H1 (cell line): ENCODE results near the gene NRXN2. TPM values are rescaled to one million over a fixed set of nuclear protein-coding genes. Genes with fewer than 3 reads are reported as not detected.

ENCODE experiments used
- CTCF ChIA-PET: fragments of 300-600 bp; sonication (Branson Sonifier 250); formaldehyde crosslinking; loops from one replicate; lab custom pipeline; 2021; ENCODE audit not compliant: partially characterized antibody; lab: Charles Lee
- POLR2A ChIA-PET: fragments of 300-600 bp; sonication (Branson Sonifier 250); formaldehyde crosslinking; loops from one replicate; lab custom pipeline; 2021; ENCODE audit warnings: inconsistent platforms; ENCODE audit not compliant: partially characterized antibody; lab: Charles Lee
- DNase-seq, 2 experiments: peaks; one replicate each; pipeline versions ENCODE4 v3.0.0 to v3.0.0-alpha.2; 2010 to 2022; ENCODE audit warnings: low spot score in 2 of 2, low read depth in 1 of 2, mixed read lengths in 1 of 2
- FAIRE-seq: peaks from 2 replicates; lab custom pipeline; 2011; peaks lifted over from hg19 to GRCh38; lab: Jason Lieb, UNC
- H2AFZ ChIP-seq: 2 replicates; pipeline ENCODE4 v1.8.1; 2012; ENCODE audit warnings: low read length, inconsistent platforms
- H2AK5ac ChIP-seq: 2 replicates; pipeline ENCODE4 v1.6.1; 2013; ENCODE audit warnings: low read depth, low read length
- H2BK120ac ChIP-seq: replicated peaks from 2 replicates; pipeline ENCODE3; 2013; ENCODE audit warnings: low read depth, low read length, inconsistent platforms
- H2BK12ac ChIP-seq: 2 replicates; pipeline ENCODE4 v1.6.1; 2013; ENCODE audit warnings: low read depth, low read length
- H2BK15ac ChIP-seq: 2 replicates; pipeline ENCODE4 v1.6.1; 2013; ENCODE audit warnings: low read length
- H2BK20ac ChIP-seq: 2 replicates; pipeline ENCODE4 v1.6.1; 2013; ENCODE audit warnings: low read length
- H2BK5ac ChIP-seq: 2 replicates; pipeline ENCODE4 v1.6.1; 2013; ENCODE audit warnings: low read depth, low read length
- H3K14ac ChIP-seq: 2 replicates; pipeline ENCODE4 v1.6.1; 2013; ENCODE audit warnings: inconsistent platforms; ENCODE audit not compliant: insufficient read length
- H3K18ac ChIP-seq: 2 replicates; pipeline ENCODE4 v1.6.1; 2013; ENCODE audit warnings: low read length; ENCODE audit errors: extremely low read depth
- H3K23ac ChIP-seq: 2 replicates; pipeline ENCODE4 v1.6.1; 2013; ENCODE audit warnings: inconsistent platforms; ENCODE audit not compliant: insufficient read length
- H3K23me2 ChIP-seq: 2 replicates; pipeline ENCODE4 v1.6.1; 2013; ENCODE audit warnings: low read depth, low read length
- H3K27ac ChIP-seq: 2 replicates; pipeline ENCODE4 v1.6.1; 2011; ENCODE audit warnings: low read depth, low read length, inconsistent platforms
- H3K27me3 ChIP-seq, 4 experiments: replicated peaks in 1 of 4; 1 replicate in 1 of 4; 2 replicates in 3 of 4; pipeline versions ENCODE4 v1.6.1 to v1.8.1; 2011 to 2013; ENCODE audit warnings: low read length in 3 of 4, mild to moderate bottlenecking in 3 of 4, inconsistent platforms in 2 of 4, mixed read lengths in 2 of 4, moderate library complexity in 1 of 4; ENCODE audit not compliant: control insufficient read depth in 3 of 4, insufficient read depth in 3 of 4; ENCODE audit errors: extremely low read depth in 1 of 4
- H3K36me3 ChIP-seq, 4 experiments: 2 replicates each; pipeline versions ENCODE4 v1.6.1 to v1.8.1; 2011 to 2013; ENCODE audit warnings: mild to moderate bottlenecking in 4 of 4, low read length in 3 of 4, moderate library complexity in 2 of 4, control low read depth in 1 of 4, inconsistent platforms in 1 of 4; ENCODE audit not compliant: insufficient read depth in 4 of 4, control insufficient read depth in 2 of 4
- H3K4ac ChIP-seq: replicated peaks from 2 replicates; pipeline ENCODE3; 2013; ENCODE audit warnings: low read length, low read depth, mixed read lengths, inconsistent platforms; ENCODE audit not compliant: insufficient read length
- H3K4me1 ChIP-seq, 4 experiments: replicated peaks in 1 of 4; 1 replicate in 1 of 4; 2 replicates in 3 of 4; pipeline versions ENCODE4 v1.6.1 to v1.8.1; 2011 to 2013; ENCODE audit warnings: low read length in 3 of 4, inconsistent platforms in 2 of 4, mixed read lengths in 1 of 4; ENCODE audit not compliant: insufficient read depth in 4 of 4, control insufficient read depth in 3 of 4
- H3K4me2 ChIP-seq, 2 experiments: 2 replicates each; pipeline versions ENCODE4 v1.6.1 to v1.8.1; 2011 to 2013; ENCODE audit warnings: low read depth in 2 of 2, low read length in 2 of 2, control low read depth in 1 of 2, inconsistent platforms in 1 of 2, mild to moderate bottlenecking in 1 of 2; ENCODE audit not compliant: insufficient read depth in 1 of 2
- H3K4me3 ChIP-seq, 4 experiments: fragments of 200-600, 300-600 bp in 1 of 4; sonication (generic), shearing (Covaris generic), sonication (Bioruptor Twin) in 1 of 4; 2 replicates each; pipeline versions ENCODE4 v1.5.1 to v1.8.1; 2011 to 2016; ENCODE audit warnings: low read length in 4 of 4, low read depth in 3 of 4, control low read depth in 2 of 4, inconsistent platforms in 2 of 4, mild to moderate bottlenecking in 2 of 4, mixed read lengths in 1 of 4, moderate library complexity in 1 of 4; ENCODE audit not compliant: insufficient read depth in 2 of 4; ENCODE audit errors: extremely low read depth in 1 of 4
- H3K56ac ChIP-seq: replicated peaks from 2 replicates; pipeline ENCODE3; 2013; ENCODE audit warnings: low read depth, mild to moderate bottlenecking, mixed read lengths, low read length, inconsistent platforms; ENCODE audit not compliant: insufficient read length
- H3K79me1 ChIP-seq: 2 replicates; pipeline ENCODE4 v1.6.1; 2013; ENCODE audit warnings: low read depth, low read length, control low read depth
- H3K79me2 ChIP-seq, 2 experiments: 2 replicates each; pipeline versions ENCODE4 v1.6.1 to v1.8.1; 2012 to 2013; ENCODE audit warnings: low read length in 2 of 2, mild to moderate bottlenecking in 2 of 2, inconsistent platforms in 1 of 2; ENCODE audit not compliant: insufficient read depth in 2 of 2, control insufficient read depth in 1 of 2
- H3K9ac ChIP-seq, 4 experiments: replicated peaks in 1 of 4; 1 replicate in 1 of 4; 2 replicates in 3 of 4; pipeline versions ENCODE4 v1.6.1 to v1.8.1; 2011 to 2013; ENCODE audit warnings: low read depth in 3 of 4, low read length in 3 of 4, control low read depth in 2 of 4, mild to moderate bottlenecking in 2 of 4, moderate library complexity in 2 of 4, inconsistent platforms in 1 of 4; ENCODE audit errors: extremely low read depth in 1 of 4
- H3K9me3 ChIP-seq, 2 experiments: 2 replicates each; pipeline versions ENCODE4 v1.6.1 to v1.8.1; 2012 to 2013; ENCODE audit warnings: mild to moderate bottlenecking in 2 of 2, moderate library complexity in 2 of 2, control low read depth in 1 of 2, inconsistent platforms in 1 of 2, low read depth in 1 of 2, low read length in 1 of 2, mixed read lengths in 1 of 2; ENCODE audit not compliant: insufficient read depth in 2 of 2
- H4K20me1 ChIP-seq, 2 experiments: replicated peaks in 1 of 2; 2 replicates each; pipeline versions ENCODE3 to v1.8.1; 2011 to 2013; ENCODE audit warnings: inconsistent platforms in 2 of 2, low read length in 2 of 2, mild to moderate bottlenecking in 1 of 2; ENCODE audit not compliant: insufficient read depth in 2 of 2, control insufficient read depth in 1 of 2
- H4K5ac ChIP-seq: 2 replicates; pipeline ENCODE4 v1.6.1; 2013; ENCODE audit warnings: low read length, low read depth, mixed read lengths, inconsistent platforms; ENCODE audit not compliant: insufficient read length
- H4K8ac ChIP-seq: 2 replicates; pipeline ENCODE4 v1.8.0; 2013; ENCODE audit warnings: mild to moderate bottlenecking, moderate library complexity, low read length, inconsistent platforms; ENCODE audit not compliant: insufficient read depth; ENCODE audit errors: extremely low read depth
- H4K91ac ChIP-seq: replicated peaks from 2 replicates; pipeline ENCODE3; 2013; ENCODE audit warnings: low read length, mixed read lengths, inconsistent platforms; ENCODE audit not compliant: insufficient read length
- CBX5 ChIP-seq: fragments of 300-800, 300-1000 bp; sonication (generic); IDR thresholded peaks from 2 replicates; pipeline ENCODE4 v1.7.1; 2016; ENCODE audit warnings: antibody characterized with exemption, low read length, low read depth
- CTCF ChIP-seq, 3 experiments: IDR thresholded peaks; 1 replicate in 2 of 3; 2 replicates in 1 of 3; pipeline versions ENCODE4 v1.5.1 to v1.6.1; 2011; ENCODE audit warnings: low read length in 3 of 3, mild to moderate bottlenecking in 3 of 3, inconsistent platforms in 2 of 3, low read depth in 1 of 3, moderate library complexity in 1 of 3; ENCODE audit not compliant: insufficient read depth in 1 of 3; ENCODE audit errors: control extremely low read depth in 1 of 3
- HDAC2 ChIP-seq, 2 experiments: fragments of 300-600 bp in 1 of 2; sonication (generic) in 1 of 2; IDR thresholded peaks; 2 replicates each; pipeline ENCODE4 v1.6.1; 2011 to 2012; ENCODE audit warnings: low read depth in 2 of 2, low read length in 2 of 2, mild to moderate bottlenecking in 2 of 2, moderate library complexity in 2 of 2, borderline replicate concordance in 1 of 2, inconsistent platforms in 1 of 2
- NRF1 ChIP-seq: IDR thresholded peaks from 2 replicates; pipeline ENCODE4 v1.6.1; 2011; ENCODE audit warnings: mild to moderate bottlenecking, low read depth, low read length, improper control_type of control experiment
- PHF8 ChIP-seq: fragments of 200-600 bp; sonication (generic); conservative IDR thresholded peaks from 2 replicates; pipeline ENCODE4 v1.7.1; 2012; ENCODE audit warnings: low read depth, mild to moderate bottlenecking, inconsistent platforms, low read length, moderate library complexity
- RAD21 ChIP-seq, 2 experiments: IDR thresholded peaks in 1 of 2; conservative IDR thresholded peaks in 1 of 2; 2 replicates each; pipeline ENCODE4 v1.6.1; 2011; ENCODE audit warnings: low read depth in 2 of 2, low read length in 2 of 2, improper control_type of control experiment in 1 of 2, inconsistent platforms in 1 of 2, mild to moderate bottlenecking in 1 of 2, moderate library complexity in 1 of 2
- WGBS, 2 experiments: shearing (Covaris generic) in 1 of 2; methylation state at CpG; one replicate each; pipeline versions ENCODE4 v1.1.6 to v1.1.7; 2013 to 2015; ENCODE audit warnings: low lambda C conversion rate in 2 of 2, mixed read lengths in 2 of 2, inconsistent platforms in 1 of 2, low coverage in 1 of 2, missing lambda C conversion rate in 1 of 2; ENCODE audit not compliant: insufficient replicate concordance in 2 of 2, insufficient coverage in 1 of 2, insufficient read length in 1 of 2; ENCODE audit errors: extremely low coverage in 1 of 2, missing lambda C conversion rate in 1 of 2; 5-methylcytosine and 5-hydroxymethylcytosine counted together
- polyA plus RNA-seq, 7 experiments: library from polyadenylated mRNA; depleted of rRNA in 3 of 7; stranded (reverse) in 5 of 7; unstranded in 2 of 7; fragments of >200 nt in 5 of 7; fragments of 200-250 nt in 2 of 7; gene quantifications; 1 replicate in 5 of 7; 2 replicates in 1 of 7; 4 replicates in 1 of 7; pipeline versions ENCODE4 v1.2.1 to v1.2.3, GENCODE V29; 2011 to 2013; ENCODE audit warnings: missing spikeins in 2 of 7, mixed read lengths in 2 of 7
- total RNA-seq: library from RNA; stranded (reverse); fragmentation: NEBNext Ultra II Directional; extraction: Animal tissue kit (Norgen Biotek cat#: 25700); gene quantifications from 2 replicates; pipeline ENCODE4 v1.2.1, GENCODE V29; 2021

Gene NRXN2
- total and polyA plus RNA-seq, 2 of the 8 experiments (the other 6 are each of a cell fraction or from before 2014, with no cell fraction given), result 1.3 to 11.5 TPM

- H2BK5ac ChIP-seq, result no peak overlapping the region
- POLR2A ChIA-PET, result interaction anchor here (0.9 to 1.3 kb wide), 3 partner anchors 54 to 74 kb away, joined by 3 to 5 read pairs (median 3); no protein-coding TSS in a partner anchor
- H2AK5ac ChIP-seq, result no peak overlapping the region; the same call in 1 of the 2 replicates
- peak; percentile 75 for FAIRE-seq
- H3K18ac ChIP-seq, result no peak overlapping the region
- 0 out of 2 replicates have a peak overlapping the region, but pooled peaks have one; percentile 3 for H2BK15ac ChIP-seq
- H3K79me2 ChIP-seq, result no peaks in the 10 kb centered on the region
- no peak overlapping the region for H2BK20ac ChIP-seq
- H3K56ac ChIP-seq, result no peak overlapping the region
- no peak overlapping the region for H2BK120ac ChIP-seq
- peak overlapping the region; percentile 28; the same call in 1 of the 2 replicates for H2BK12ac ChIP-seq
- H3K9me3 ChIP-seq, result no peaks in the 10 kb centered on the region
- no peak overlapping the region for H3K4me3 ChIP-seq
- H3K79me1 ChIP-seq, result no peaks in the 10 kb centered on the region
- H3K27ac ChIP-seq, result no peak overlapping the region
- H4K5ac ChIP-seq, result no peak overlapping the region
- peaks cover 0 to 6% (median 3%) of the 10 kb centered on the region in 4 experiments; a peak in 3 of 7 replicates for H3K4me1 ChIP-seq
- WGBS, 2 experiments, result 67% methylated on average over 16 of the region's 18 CpGs; no CpG with 5 or more reads in 1 of the 2 experiments
- H3K9ac ChIP-seq, result no peak overlapping the region
- H3K4ac ChIP-seq, result no peak overlapping the region
- H3K14ac ChIP-seq, result no peak overlapping the region
- H4K8ac ChIP-seq, result no peak overlapping the region
- H2AFZ ChIP-seq, result no peak overlapping the region
- no peaks in the 10 kb centered on the region; the same call in 1 of the 2 replicates for H3K23me2 ChIP-seq
- H4K20me1 ChIP-seq, result peaks cover 0 to 2% of the 10 kb centered on the region in 2 experiments
- no peak overlapping the region for H3K23ac ChIP-seq
- no peaks in the 10 kb centered on the region for H3K36me3 ChIP-seq
- peak in 1 of 2 experiments; percentile 61 for DNase-seq
- no peak overlapping the region for H4K91ac ChIP-seq
- CTCF ChIA-PET, result interaction anchor here (0.5 to 15.7 kb wide), 76 partner anchors 9 to 858 kb away, joined by 3 to 201 read pairs (median 6); partner anchors contain the start of genes RASGRP2 and RPS6KA4
- H3K4me2 ChIP-seq, result no peak overlapping the region
- TF ChIP-seq HDAC2 (IDR thresholded peaks at IDR 0.05; ENCODE audit: borderline replicate concordance in 1 of 2, low read depth in 2 of 2, low read length in 2 of 2) (no peak), RAD21 (IDR thresholded peaks at IDR 0.05 in 1 of 2, conservative IDR thresholded peaks at IDR 0.05 in 1 of 2; ENCODE audit: low read depth in 2 of 2, low read length in 2 of 2) (peak; percentile 45 to 64; a peak in 3 of 4 replicates), CBX5 (no peak), PHF8 (no peak), NRF1 (no peak), CTCF (IDR thresholded peaks at IDR 0.05; ENCODE audit: control extremely low read depth in 1 of 3, insufficient read depth in 1 of 3, low read depth in 1 of 3, low read length in 3 of 3) (peak in 2 of 3 experiments; percentile 51 to 80; a peak in 2 of 4 replicates)
- H3K27me3 ChIP-seq, result peaks cover 0 to 8% (median 5%) of the 10 kb centered on the region in 4 experiments; a peak in 6 of 7 replicates
Observed at GRCh38 chr11:64650923-64651523, 72.0 kb downstream of the NRXN2 start.
